ENCODE data around the gene FNDC10.
"Not testable (repeated sequence)": the region's sequence is repeated elsewhere in the genome, so short reads cannot be mapped to it uniquely, and the experiment has no call there.

FNDC10 gene

DNA sequence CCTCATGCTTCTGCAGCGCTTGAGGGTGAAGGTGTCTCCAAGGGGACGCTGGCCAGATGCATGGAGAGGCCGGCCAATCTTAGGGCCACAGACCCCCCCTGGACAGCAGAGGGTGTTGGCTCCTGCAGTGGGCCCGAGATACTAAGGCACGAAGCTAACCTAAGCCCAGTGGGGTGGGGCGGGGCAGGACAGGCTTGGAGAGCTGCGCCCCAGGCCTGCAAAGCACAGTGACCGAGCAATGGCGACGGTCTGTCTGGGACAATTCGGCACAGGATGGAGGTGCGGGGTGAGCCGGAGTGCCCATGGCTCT is 1.3 kb downstream of the FNDC10 start:
- Mint-ChIP-seq H3K27me3 (no peaks in the 10 kb centered on the region), H3K36me3 (no peaks in the 10 kb centered on the region), H3K4me1 (ENCODE audit: low read depth) (peaks cover 8% of the 10 kb centered on the region), H3K27ac (peak overlapping the region; percentile 54), H3K9me3 (ENCODE audit: low read depth) (no peaks in the 10 kb centered on the region), H3K4me3 (peak overlapping the region; percentile 66)

DNA sequence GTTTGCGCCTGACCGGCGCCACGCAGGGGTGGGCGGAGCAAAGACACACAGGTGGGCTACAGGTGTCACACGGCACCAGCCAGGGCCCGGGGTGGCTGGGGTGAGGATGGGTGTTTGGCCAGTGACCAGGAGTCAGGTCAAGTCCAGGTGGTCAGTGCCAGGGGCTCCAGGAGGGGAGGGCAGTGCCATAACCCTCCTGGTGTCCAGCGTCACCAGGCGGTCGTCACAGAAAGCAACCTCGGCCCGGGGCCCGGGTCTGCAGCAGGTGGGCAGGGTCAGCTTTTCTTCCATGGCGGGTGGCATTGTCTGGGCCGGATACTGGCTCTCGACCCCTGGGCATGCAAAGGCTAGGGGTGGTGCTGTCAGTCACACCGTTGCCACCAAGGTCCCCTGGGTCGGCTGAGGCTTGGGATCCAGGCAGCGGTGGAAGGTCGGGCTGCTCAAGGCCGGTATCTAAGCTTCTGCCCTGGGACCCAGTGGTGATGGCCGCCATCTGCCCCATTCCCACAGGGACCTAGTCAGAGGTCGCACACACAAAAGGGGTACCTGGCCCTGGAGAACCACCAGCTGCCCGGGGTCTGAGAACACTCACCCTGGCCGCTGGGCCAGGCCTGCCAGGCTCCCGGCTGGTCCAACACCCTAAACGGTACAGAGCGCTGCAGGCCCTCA is 1.8 kb downstream of the FNDC10 start:
- H3K4me1 Mint-ChIP-seq (ENCODE audit: low read depth), result peaks cover 8% of the 10 kb centered on the region
- H3K36me3 Mint-ChIP-seq, result no peaks in the 10 kb centered on the region
- H3K4me3 Mint-ChIP-seq, result peak overlapping the region; percentile 40
- H3K27ac Mint-ChIP-seq, result no peak overlapping the region
- H3K27me3 Mint-ChIP-seq, result no peaks in the 10 kb centered on the region
- H3K9me3 Mint-ChIP-seq (ENCODE audit: low read depth), result no peaks in the 10 kb centered on the region

DNA sequence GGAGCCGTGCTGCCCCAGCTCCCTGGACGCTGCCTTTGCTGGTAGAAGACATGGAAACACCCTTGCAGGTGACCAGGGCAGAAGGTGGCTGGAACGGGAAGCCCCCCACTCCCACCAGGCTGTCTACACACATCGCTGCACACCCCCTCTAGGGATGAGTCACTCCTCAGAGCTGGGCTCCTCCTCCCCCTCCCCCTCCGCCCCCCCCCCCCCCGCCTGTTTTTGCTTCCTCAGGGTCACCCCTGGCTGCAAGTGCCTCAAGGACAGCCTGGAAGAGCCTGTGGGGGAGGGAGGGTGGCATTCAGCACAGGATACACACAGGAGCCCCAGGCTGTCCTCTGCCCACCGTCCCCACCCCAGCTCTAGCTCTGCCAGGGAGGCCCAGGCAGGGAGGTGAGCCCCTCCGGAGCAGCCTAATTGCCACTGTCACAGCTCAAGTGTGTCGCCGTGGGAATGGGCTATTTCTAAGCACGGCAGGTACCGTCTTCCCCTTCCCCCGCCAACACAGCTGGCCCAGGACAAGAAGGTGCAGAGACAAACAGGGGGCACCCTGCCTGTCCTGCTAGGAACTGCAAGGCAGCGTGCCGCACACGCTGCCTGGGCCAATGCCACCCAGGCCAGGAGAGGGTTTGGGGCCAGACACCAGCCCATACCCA is 2.5 kb downstream of the FNDC10 start:
- peaks cover 8% of the 10 kb centered on the region for H3K4me1 Mint-ChIP-seq (ENCODE audit: low read depth)
- H3K27me3 Mint-ChIP-seq, result no peaks in the 10 kb centered on the region
- peak overlapping the region; percentile 40 for H3K4me3 Mint-ChIP-seq

DNA sequence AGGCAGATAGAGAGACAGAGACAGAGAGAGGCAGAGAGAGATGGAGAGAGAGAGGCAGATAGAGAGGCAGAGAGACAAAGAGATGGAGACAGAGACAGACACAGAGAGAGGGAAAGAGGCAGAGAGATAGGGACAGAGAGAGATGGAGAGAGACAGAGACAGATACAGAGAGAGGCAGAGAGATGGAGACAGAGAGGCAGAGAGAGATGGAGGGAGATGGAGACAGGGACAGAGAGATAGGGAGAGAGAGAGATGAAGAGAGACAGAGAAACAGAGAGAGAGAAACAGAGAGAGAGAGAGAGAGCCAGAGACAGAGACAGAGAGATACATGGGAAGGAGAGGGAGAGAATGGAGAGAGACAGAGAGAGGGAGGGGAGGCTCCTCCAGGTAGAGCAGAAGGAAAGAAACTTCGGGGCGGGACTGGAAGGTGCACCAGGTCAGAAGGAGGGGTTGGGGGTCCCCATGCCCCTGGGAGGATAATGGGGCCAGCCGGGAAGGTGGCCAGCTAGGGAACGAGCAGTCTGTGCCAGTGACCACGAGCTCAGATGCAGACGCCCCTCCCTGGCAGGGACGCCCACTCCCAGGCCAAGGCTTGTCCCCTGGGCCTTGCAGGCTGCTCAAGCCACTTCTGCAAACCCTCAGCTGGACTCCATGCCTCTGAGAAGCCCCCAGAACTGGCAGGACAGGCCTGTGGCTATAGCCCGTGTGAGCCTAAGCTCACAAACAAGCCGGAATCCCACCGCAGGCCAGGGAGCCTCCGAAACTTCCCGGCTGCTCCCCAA is 3.3 kb downstream of the FNDC10 start:
- no peaks in the 10 kb centered on the region for H3K27me3 Mint-ChIP-seq
- peaks cover 8% of the 10 kb centered on the region for H3K4me1 Mint-ChIP-seq (ENCODE audit: low read depth)
- no peak overlapping the region for H3K4me3 Mint-ChIP-seq
- no peaks in the 10 kb centered on the region for H3K36me3 Mint-ChIP-seq
- no peak overlapping the region for H3K27ac Mint-ChIP-seq
- no peaks in the 10 kb centered on the region for H3K9me3 Mint-ChIP-seq (ENCODE audit: low read depth)

More for the DNA sequence above, 2.5 kb downstream of the FNDC10 start:
- no peaks in the 10 kb centered on the region for H3K36me3 Mint-ChIP-seq
- H3K27ac Mint-ChIP-seq, result no peak overlapping the region
- H3K9me3 Mint-ChIP-seq (ENCODE audit: low read depth), result no peaks in the 10 kb centered on the region

DNA sequence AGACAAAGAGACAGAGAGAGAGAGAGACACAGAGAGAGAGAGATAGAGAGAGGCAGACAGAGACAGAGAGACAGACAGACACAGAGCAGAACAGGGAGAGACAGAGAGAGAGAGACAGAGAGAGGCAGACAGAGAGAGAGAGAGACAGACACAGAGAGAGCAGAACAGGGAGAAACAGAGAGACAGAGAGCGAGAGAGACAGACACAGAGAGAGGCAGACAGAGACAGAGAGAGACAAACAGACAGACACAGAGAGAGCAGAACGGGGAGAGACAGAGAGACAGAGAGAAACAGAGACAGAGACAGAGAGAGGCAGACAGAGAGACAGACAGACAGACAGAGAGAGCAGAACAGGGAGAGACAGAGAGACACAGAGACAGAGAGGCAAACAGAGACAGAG is 4.6 kb downstream of the FNDC10 start:
- H3K36me3 Mint-ChIP-seq; H3K27me3 Mint-ChIP-seq; H3K4me3 Mint-ChIP-seq; H3K4me1 Mint-ChIP-seq (ENCODE audit: low read depth); H3K27ac Mint-ChIP-seq; H3K9me3 Mint-ChIP-seq (ENCODE audit: low read depth): not testable (repeated sequence)

DNA sequence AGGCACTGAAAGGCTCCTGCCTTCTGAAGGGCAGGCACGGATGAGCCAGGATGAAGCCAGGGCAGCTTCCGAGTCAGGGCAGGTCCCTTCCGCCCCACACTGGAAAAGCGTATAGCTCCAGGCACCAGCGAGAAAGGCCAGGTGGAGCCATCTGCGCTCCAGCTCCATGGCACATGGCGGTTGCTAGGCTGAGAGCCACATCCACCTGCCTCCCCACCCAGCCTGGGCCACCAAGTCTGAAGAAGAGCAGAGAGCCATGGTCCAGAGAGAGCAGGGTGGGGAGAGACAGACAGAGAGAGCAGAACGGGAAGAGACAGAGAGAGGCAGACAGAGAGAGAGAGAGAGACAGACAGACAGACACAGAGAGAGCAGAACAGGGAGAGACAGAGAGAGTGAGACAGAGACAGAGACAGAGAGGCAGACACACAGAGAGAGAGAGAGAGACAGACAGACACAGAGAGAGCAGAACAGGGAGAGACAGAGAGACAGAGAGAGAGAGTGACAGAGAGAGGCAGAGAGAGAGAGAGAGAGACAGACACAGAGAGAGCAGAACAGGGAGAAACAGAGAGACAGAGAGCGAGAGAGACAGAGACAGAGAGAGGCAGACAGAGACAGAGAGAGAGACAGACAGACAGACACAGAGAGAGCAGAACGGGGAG is 5.2 kb downstream of the FNDC10 start:
- Mint-ChIP-seq H3K36me3 (no peaks in the 10 kb centered on the region), H3K4me3 (no peak overlapping the region), H3K9me3 (ENCODE audit: low read depth) (no peaks in the 10 kb centered on the region), H3K27ac (no peak overlapping the region), H3K27me3 (no peaks in the 10 kb centered on the region), H3K4me1 (ENCODE audit: low read depth) (peaks cover 8% of the 10 kb centered on the region)

DNA sequence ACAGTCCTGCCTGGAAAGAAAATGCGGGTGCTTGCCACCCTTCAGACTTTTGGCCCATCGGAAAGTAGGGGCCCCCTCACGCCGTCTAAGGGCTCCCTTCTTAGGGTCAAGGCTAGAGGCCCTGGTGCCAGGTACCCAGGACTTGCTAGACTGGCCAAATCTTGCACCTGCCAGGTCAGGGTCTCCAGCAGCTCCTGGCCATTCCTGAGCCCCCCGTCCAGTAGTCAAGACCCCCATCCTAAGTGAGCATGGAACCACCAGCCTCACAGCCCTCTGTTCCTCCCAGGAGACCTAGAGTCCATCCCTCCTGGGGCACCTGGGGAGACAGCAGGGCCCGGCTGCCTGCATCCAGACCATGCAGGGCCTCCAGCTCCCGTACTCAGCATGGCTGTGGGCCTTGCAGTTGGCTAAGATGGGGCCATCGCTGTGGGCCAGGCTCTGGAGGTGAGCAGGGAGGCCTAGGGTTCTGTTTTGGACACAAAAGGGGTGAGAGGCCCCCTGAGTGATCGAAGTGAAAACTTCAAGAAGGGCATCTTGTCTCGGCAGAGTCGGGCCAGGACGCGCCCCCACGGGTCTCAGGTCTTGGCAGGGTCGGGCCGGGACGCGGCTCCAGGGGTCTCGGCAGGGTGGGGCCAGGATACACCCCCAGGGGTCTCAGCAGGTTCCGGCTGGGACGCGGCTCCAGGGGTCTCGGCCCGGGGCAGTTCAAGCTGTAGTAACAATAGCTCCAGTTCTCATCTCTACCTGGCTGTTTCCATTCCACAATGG is 5.9 kb downstream of the FNDC10 start:
- Mint-ChIP-seq H3K4me1 (ENCODE audit: low read depth) (peaks cover 7% of the 10 kb centered on the region), H3K27me3 (no peaks in the 10 kb centered on the region), H3K27ac (no peak overlapping the region), H3K4me3 (no peak overlapping the region), H3K36me3 (no peaks in the 10 kb centered on the region), H3K9me3 (ENCODE audit: low read depth) (no peaks in the 10 kb centered on the region)

DNA sequence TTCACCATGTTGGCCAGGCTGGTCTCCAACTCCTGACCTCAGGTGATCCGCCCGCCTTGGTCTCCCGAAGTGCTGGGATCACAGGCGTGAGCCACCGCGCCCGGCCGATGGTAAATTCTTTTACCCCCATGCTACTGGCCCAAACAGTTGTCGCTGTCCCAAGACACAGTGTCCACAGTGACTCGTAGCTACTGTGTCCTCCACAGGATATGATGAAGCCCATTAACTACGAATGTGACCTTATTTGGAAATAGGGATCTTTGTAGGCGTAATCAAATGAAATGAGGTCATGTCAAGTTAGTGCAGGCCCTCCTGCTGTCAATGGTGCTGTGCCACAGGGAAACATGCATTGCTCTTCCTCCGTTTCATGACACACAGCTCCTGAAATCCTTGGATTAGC is 8.5 kb downstream of the FNDC10 start:
- no peak overlapping the region for H3K4me3 Mint-ChIP-seq
- H3K27me3 Mint-ChIP-seq, result peaks cover 2% of the 10 kb centered on the region
- H3K4me1 Mint-ChIP-seq (ENCODE audit: low read depth), result no peaks in the 10 kb centered on the region
- no peaks in the 10 kb centered on the region for H3K9me3 Mint-ChIP-seq (ENCODE audit: low read depth)
- H3K27ac Mint-ChIP-seq, result no peak overlapping the region
- H3K36me3 Mint-ChIP-seq, result no peaks in the 10 kb centered on the region

DNA sequence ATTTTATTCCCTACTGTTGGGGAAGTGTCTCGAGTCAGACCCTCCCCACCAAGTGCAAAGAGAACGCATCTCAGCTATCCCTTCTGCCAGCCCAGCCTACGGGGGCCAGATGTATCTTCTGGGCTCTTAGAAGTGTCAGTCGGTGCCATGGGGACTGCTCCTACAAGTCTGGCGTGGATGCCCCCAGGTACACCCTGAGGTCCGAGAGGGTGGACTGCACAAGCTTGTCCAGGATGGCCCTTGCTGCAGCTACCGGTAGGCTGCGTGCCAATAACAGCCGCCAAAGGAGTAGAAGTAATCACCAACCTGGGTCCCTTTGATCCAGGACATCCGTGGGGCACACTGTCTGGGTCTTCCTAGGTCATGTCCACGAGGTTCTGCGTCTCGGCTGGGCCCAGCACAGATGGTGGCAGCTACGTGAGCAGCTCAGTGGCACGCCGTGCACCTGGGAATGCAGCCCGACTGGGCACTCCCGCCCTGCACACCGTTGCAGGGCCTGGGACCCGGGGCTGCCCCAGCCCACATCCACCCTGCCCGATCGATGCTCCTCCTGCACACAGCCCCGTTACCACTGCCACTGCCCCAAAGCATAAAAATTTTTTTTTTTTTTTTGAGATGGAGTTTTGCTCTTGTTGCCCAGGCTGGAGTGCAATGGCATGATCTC is 16.5 kb downstream of the FNDC10 start:
- no peak overlapping the region for H3K27ac Mint-ChIP-seq
- peaks cover 1% of the 10 kb centered on the region for H3K4me1 Mint-ChIP-seq (ENCODE audit: low read depth)
- peaks cover 2% of the 10 kb centered on the region for H3K27me3 Mint-ChIP-seq
- H3K36me3 Mint-ChIP-seq, result no peaks in the 10 kb centered on the region
- H3K9me3 Mint-ChIP-seq (ENCODE audit: low read depth), result no peaks in the 10 kb centered on the region
- no peak overlapping the region for H3K4me3 Mint-ChIP-seq

DNA sequence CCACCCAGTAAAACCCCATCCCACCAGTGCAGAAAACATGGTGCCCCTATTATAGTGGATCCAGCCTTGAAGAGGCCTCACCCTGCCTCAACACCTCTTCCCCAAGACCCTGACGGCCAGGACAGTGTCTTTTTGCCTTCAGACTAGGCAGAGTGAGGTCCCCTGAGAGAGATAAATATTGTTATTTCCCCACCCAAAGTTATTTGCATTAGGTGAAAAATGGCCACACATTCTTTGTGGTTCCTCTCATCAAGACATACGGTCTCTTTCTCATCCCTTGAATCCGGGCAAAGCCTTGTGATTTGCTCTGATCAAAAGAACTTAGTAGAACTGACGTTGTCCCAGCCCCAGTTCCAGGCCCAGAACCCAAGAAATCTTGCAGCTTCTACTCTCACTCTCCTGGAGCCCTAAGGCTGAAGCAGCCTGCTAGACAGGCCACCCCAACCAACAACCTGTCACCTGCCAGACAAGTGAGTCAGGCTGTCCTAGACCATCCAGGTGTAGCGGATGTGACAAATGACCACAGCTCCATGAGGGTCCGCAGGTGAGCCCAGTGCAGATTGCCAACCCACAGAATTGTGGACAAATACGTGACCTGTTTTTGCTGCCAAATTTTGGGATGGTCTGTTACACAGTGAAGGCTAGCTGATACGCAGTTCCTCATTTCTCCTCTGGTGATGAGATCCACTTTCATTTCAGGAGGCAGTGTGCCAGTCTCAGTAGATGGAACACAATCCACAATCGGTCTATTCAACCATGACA is 17.2 kb downstream of the FNDC10 start:
- no peak overlapping the region for H3K4me3 Mint-ChIP-seq
- peaks cover 1% of the 10 kb centered on the region for H3K4me1 Mint-ChIP-seq (ENCODE audit: low read depth)
- no peak overlapping the region for H3K27ac Mint-ChIP-seq
- H3K36me3 Mint-ChIP-seq, result no peaks in the 10 kb centered on the region
- no peaks in the 10 kb centered on the region for H3K9me3 Mint-ChIP-seq (ENCODE audit: low read depth)
- peaks cover 2% of the 10 kb centered on the region for H3K27me3 Mint-ChIP-seq

DNA sequence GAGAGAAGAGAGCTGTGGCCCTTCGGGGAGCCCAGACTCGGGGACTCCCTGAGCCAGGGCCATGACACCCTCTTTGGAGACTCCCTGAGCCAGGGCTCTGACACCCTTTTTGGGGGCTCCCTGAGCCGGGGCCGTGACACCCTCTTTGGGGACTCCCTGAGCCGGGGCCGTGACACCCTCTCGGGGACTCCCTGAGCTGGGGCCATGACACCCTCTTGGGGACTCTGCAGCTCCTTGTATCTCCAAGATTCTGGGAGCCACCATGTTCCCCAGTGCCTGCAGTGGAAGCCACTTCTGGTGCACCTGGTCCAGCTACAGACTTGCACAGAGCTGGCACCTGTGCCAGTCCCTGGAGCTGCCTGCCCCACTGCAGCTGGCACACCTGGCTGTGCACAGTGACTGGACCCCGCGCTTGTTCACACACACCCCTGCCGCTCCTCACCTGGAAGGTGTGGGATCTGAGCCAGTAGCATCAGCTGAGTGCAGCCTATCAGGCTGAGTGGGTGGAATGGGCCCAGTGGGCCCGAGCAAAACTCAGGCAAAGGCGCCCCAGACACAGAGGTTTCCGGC is 21.5 kb downstream of the FNDC10 start:
- H3K27ac Mint-ChIP-seq, result no peak overlapping the region
- H3K9me3 Mint-ChIP-seq (ENCODE audit: low read depth), result no peaks in the 10 kb centered on the region
- H3K36me3 Mint-ChIP-seq, result peaks cover 2% of the 10 kb centered on the region
- H3K27me3 Mint-ChIP-seq, result no peaks in the 10 kb centered on the region
- no peak overlapping the region for H3K4me3 Mint-ChIP-seq
- peaks cover 12% of the 10 kb centered on the region for H3K4me1 Mint-ChIP-seq (ENCODE audit: low read depth)

DNA sequence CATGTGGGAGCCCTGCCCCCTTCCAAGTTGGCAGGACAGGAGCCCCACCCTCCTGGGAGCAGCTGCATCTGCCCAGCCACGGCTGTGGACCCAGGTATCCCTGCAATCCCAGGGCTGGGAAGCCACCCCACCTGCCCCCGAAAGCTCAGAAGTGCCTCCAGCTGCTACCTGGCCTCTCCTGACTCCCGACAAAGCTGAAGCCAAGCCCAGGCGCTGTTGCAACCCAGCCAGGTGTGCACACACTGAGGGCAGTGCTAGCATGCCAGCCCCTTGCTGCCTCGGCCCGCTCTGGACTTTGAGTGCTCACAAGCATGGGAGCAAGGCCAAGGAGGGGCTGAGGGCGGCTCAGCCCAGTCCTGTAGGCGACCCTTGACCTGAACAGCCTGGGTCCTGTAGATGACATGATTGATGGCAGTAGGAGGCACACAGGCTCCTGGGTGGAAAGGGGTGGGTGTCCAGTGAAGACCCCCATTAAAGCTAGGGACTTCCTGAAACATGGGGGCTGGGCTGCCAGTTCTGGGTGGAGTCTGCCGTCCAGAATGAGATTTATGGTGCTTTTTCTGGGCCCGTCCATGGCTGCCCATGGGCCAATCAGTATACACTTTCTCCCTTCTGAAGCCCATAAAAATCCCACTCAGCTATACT is 22.4 kb downstream of the FNDC10 start:
- peaks cover 14% of the 10 kb centered on the region for H3K4me1 Mint-ChIP-seq (ENCODE audit: low read depth)
- no peak overlapping the region for H3K27ac Mint-ChIP-seq
- H3K27me3 Mint-ChIP-seq, result no peaks in the 10 kb centered on the region
- no peak overlapping the region for H3K4me3 Mint-ChIP-seq
- H3K36me3 Mint-ChIP-seq, result peaks cover 2% of the 10 kb centered on the region
- no peaks in the 10 kb centered on the region for H3K9me3 Mint-ChIP-seq (ENCODE audit: low read depth)

Data from activated naive CD8-positive, alpha-beta T cell (primary cell).